ELR (cell line): Measurements from ENCODE around the gene DAP.
"Not testable (repeated sequence)": the region's sequence is repeated elsewhere in the genome, so short reads cannot be mapped to it uniquely, and the experiment has no call there.

Experiments
- DNase-seq: peaks from one replicate; pipeline ENCODE4 v3.0.0-alpha.2; 2015; ENCODE audit warnings: low read depth

DAP gene

DNA sequence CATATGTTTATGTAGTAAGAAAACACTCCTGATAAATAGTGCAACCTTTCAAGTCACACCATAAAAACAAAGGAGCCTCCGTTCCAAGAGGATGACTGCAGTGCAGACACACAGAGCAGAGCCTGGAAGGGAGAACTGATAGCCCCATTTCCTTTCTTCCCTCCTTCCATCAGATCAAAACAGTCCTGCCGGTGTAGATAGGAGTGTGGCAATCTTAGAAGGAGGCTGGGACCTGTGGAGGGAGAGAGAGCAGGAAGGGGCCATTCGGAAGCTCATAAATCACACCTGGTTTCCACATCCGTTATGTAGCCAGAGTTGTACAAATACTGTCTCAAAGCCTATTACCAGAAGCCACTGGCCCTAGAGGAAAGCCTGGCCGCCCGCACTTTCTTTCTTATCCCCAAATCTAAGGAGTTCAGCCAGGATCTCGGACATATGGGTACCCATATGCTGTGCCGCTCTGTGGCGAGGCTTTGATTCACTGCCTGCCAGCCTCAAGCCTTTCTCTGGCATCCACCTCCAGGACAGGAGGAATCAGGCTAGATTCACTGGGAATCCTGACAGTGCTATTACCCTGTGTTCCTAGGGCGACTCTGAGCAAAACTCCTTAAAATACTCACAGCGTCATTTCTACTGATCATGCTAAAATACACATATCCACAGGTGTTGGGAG is 26.9 kb downstream of the DAP start:
- DNase-seq, result no peak

GRCh38 chr5:10733426-10733825 is 27.6 kb downstream of the DAP start:
- DNase-seq, result no peak

GRCh38 chr5:10731913-10732312 is 29.1 kb downstream of the DAP start:
- DNase-seq, result no peak

DNA sequence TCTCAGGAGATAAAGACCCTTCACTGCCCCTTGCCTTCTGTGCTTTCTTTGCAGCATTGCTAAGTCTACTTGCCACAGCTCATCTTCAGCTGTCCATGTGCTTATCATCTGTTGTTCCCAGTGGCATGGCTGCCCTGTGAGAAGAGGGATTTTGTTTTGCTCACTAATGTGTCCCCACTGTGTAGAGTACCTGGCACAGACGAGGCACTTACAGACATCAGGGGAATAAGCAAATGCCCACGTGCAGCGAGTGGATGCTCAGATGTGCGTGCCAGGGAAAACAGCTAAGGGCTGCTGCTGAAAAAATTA is 31.0 kb downstream of the DAP start:
- no peak for DNase-seq

DNA sequence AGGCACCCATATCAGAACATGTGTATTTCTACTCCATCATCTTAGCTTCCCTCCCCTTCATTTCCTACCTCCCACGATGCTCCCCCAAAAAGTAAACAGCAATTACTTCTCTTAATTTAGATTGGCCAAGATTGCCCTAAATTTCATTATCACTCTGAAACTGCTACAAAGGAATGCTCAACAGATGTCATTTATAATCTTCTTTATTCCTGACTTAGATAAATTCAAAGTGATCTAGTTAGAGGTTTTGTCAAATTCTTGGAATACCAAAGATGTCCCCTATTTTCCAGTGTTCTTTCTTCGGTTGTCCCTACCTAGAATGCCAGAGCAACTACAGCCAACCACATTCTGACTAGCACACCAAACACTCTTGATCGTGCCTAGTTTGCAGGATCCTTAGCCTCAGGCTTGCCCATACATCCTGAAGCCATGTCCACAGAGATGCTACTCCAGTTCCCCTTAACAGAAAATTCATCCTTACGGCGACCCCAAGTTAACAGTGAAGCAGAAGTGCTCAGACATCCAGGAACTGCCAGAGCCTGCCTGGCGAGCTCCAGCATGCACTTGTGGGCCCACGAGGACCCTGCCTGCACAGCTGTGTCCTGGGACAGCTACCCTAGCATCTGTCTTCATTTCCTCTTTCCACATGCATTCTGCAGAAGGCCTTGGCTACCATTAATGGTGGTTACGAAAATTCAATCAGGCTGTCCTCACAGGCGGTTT is 31.6 kb downstream of the DAP start:
- DNase-seq, result no peak

GRCh38 chr5:10728679-10729078 is 32.4 kb downstream of the DAP start:
- DNase-seq, result no peak

GRCh38 chr5:10727861-10728260 is 33.2 kb downstream of the DAP start:
- no peak for DNase-seq

DNA sequence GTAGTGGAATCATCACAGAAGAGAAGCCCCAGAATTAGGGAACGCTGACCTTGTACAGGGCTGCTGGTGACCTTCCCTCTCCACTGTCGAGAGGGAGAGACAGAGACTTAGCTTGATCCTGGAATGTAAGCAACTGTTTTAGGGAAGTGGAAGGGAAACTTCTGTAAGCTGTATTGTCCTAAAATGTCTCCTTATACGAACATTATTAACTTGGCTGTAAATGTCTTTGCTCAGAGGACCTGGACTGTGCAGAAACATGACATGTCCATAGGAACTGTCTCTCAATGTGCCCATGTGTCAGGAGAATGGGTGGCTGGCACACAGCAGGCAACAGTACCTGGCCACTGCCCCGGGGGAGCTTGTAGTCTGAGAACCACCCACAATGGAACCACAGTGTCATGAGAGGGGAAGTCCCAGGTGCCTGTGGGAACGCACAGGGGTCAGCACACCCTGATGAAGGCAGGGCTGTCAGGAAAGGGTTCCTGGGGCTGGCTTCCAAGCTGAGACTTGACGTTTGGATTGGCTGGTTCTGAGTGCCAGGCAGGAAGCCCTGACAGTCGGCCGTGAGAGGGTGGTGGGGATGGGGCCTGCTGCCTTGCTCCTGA is 34.0 kb downstream of the DAP start:
- DNase-seq, result no peak

GRCh38 chr5:10726179-10726912 is 34.7 kb downstream of the DAP start:
- DNase-seq, result no peak

- peak; percentile 39 for DNase-seq
Measured at GRCh38 chr5:10725636-10726035, 35.4 kb downstream of the DAP start.

DNA sequence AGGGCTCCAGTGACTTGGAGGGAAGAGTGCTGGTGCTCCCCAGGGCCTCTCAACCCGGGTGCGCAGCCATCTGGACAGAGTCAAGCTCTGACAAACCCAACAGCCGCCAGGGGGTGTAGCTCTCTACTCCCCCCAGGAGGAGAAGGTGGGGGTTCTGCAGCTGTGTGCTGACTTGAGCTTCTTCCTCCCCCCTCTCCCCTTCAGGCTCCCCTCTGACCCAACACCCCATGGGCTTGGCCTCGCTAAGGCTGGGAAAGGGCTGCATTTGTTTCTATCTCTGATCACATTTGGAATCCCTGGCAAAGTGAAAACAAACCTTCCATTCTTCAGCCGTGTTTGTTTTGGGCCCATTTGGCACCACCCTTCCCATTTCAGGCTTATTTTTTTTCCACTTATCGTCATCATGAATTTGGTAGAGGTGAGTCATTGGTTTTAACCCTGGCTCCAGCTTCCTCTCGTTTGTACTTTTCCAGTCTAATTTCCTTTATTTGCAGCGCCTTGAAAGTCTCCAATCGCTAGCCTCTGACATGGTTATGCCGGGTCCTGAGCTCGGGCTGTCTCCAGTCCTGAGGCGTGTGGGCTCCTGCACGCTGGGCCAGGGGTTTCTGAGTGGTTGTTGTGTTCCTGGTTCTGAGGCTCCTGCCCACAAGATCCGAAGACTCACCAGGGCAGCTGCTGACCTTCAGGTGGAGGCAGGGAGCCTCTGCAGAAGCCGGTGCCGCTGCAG is 36.1 kb downstream of the DAP start:
- peak; percentile 93 for DNase-seq

DNA sequence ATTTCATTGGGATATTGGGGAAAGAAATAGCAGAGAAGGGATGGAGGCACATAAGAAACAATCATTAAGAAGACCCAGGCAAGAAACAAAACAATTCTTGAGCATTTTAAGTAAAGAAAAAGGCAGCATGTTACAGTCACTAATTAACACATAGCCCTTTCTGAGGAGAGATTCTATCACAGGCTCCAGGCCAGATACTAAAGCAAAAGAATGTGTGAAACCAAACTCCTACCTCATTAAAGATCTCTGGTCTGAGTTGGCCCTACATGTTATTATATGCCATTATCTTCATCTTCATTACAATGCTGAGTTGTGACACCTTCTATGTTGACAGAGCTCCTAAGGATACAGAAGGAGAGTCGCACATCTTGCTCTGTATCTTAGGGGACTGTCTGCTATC is 37.5 kb downstream of the DAP start:
- no peak for DNase-seq

- DNase-seq, result peak; percentile 40
Measured at GRCh38 chr5:10720766-10721165, 40.3 kb downstream of the DAP start.

DNA sequence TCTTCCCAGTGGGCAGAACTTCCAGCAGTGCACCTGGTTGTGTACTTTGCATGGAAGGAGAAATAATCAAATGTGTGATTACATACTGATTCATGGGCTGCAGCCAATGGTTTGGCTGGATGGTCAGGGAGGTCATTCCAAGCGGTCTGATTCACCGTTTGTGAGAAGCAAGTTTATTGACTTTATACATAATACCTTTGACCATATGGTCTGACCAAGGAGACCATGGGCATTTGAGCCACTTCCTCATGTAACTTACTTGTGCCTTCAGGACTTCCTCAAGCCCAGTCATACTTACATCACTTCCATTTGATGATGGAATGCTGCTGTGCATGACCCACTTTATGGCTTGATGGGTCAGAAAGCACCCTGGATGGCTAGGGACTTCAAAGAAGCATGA is 41.1 kb downstream of the DAP start:
- peak; percentile 99 for DNase-seq

DNA sequence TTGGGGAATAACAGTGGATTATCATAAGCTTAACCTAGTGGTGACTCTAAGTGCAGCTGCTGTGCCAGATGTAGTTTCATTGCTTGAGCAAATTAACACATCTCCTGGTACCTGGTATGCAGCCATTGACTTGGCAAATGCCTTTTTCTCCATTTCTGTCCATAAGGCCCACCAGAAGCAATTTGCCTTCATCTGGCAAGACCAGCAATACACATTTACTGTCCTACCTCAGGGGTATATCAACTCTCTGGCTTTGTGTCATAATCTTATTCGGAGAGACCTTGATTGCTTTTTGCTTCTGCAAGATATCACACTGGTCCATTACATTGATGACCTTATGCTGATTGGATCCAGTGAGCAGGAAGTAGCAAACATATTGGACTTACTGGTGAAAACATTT is 42.4 kb downstream of the DAP start:
- not testable (repeated sequence) for DNase-seq

DNA sequence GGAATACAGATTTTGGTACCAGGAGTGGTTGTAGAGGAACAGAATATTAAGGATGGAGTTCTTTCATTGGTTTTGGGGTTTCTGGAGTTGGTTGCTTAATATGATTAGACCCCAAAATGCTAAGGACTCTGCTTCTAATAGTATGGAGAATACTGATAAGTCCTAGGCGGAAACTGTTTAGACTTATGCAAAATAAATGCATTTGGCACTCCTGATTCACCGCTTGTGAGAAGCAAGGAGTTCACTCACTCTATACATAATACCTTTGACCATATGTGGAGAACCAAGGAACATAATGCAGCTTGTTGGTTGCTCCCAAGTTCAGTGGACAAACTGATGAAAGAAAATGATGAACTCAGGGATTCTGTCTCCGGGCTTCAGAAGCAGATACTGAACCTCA is 44.2 kb downstream of the DAP start:
- DNase-seq, result not testable (repeated sequence)

DNA sequence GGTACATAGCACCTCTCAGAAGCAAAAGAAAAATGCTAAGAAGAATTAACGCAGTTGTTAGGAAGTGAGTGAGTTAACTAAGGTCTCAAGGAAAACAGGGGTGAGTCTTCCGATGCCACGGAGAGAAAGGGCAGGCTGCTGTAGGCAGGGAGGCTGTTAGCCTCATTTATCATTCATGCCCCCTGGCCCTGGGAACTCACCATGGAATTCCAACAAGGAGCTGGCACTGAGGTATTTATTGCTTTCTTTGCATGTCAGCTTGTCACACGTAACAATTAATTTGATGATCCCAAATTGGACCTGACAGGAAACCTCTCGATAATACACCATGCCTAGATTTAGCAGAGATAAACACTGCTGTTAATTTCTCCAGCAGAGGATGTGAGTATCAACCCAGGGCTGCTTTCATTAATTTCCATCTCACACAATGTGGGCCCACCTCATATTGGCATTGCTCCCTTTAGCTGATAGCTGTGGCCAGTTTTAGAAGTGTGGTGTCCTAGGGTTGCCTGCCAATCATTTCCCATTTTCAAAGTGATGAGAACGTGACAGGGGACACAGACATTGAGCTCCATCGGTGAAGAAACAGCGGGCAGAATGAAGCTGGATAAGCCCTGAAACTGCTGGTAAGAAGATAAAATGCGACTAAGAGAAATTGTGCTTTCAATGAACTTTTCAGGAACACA is 45.3 kb downstream of the DAP start:
- no peak for DNase-seq

DNA sequence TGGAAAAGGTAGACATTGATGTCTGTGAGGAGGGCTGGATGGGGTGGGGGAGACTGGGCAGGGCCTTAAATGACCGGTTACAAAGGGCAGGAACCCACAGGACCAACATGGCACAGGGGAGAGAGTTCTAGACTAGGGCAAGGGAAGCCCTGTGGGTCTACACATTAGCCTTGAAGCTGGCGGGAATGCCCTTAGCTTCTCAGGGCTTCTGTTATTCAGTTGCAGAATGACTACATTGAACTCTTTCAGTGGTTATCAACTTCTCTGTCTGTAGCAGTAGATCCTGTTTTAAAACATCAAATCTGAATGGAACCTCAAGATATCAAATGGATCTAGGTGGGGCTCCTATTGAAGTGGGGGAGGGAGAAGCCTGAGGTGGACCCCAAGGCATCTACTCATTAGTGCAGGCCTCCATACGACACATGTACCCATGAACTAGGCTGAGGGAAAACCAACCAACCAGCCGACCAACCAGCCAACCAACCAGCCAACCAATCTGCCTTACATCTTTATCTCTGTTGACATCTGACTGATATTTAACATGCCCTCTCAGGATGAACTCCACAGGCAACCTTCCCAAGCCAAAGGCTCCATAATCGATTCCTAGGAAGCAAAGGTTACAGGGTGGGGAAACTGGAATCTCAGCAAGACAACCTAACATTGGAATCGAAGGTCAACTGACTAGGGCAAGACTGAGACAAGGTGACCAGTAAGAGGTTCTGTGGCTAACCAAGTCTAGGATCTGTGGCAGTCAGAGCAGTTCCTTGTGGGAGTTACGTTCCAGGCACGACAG is 48.3 kb downstream of the DAP start:
- DNase-seq, result no peak

DNA sequence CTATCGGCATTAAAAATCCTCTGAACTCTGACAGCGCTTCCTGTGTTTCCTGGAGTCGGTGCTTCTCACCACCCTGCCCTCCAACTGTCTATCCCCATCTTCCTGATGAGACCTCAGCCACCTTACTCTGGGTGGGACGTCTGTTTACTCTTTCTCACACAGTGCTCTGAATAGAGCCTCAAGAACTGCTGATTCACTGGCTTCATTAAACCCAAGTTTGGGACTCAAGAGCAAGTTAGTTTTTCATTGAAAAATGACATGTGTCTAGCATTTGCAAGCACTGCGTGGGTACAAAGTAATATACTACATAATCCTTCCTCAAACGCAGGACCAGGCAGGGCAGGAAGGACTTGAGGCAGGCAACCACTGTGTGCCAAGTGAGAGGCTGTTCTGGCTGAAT is 49.5 kb downstream of the DAP start:
- no peak for DNase-seq

GRCh38 chr5:10710513-10711128 is 50.4 kb downstream of the DAP start:
- no peak for DNase-seq
